ENCODE data around the gene PDE6A.
A peak's percentile ranks its signal among the peaks of the same experiment; 100 is the strongest.

Gene PDE6A

GRCh38 chr5:149944666-149945065, at the start of gene PDE6A:
PDE6A (minus strand) TSS chr5:149944793; CDS start chr5:149944673, 120 bp downstream.
- no peak for DNase-seq

DNA sequence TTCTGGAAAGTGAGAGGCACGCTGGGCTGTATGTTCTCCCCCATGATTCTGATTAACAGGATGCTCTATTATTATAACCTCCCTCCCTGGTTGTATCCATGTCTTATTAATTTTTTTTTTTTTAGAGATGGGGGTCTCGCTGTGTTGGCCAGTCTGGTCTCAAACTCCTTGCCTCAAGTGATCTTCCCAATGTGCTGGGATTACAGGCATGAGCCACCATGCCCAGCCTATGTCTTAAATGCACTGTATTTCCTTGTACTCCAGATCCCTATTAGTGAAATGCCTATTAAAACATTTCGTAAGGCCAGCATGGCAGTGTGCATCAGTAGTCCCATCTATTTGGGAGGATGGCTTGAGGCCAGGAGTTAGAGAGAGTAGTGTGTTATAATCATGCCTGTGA, 48.9 kb upstream of the PDE6A start:
- DNase-seq = no peak

DNA sequence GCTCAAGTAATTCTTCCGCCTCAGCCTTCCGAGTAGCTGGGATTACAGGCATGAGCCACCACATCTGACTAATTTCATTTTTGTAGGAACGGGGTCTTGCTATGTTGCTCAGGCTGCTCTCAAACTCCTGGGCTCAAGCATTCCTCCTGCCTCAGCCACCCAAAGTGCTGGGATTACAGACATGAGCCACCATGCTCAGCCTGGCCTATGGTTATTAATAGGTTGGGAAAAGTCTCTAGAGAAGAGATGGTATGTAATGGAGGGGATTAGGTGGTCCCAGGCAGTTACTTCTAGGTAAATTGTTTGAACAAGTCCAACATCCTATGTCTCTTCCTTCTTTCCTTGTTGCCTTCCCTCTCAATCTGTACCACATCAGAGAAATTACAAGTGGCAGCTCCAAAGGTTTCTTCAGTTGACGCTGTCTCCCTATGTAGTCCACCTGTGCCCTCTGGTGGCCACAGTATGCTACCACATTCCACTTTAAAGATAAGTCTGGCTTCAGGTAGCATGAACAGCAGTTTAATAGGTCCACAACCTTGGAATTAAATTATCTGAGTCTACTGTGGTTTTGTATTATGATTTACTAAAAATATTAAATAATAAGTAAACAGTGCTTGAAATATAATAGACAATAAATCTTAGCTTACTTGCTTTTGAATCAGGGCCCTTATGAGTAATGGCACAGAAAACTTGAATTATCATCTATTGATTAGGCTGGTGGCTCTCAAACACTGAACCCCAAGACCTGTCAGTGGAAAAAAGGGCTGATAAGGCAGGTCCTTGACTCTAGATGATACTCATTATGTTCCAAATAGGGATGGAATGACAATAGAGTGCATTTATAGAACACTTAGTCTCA, 46.2 kb upstream of the PDE6A start:
- DNase-seq = peak; percentile 73

- DNase-seq = no peak
Measured at GRCh38 chr5:149988126-149988525, 43.5 kb upstream of the PDE6A start.

GRCh38 chr5:149982505-149982904, 37.9 kb upstream of the PDE6A start:
- DNase-seq = no peak

GRCh38 chr5:149981206-149981605, 36.6 kb upstream of the PDE6A start:
- DNase-seq = no peak

DNA sequence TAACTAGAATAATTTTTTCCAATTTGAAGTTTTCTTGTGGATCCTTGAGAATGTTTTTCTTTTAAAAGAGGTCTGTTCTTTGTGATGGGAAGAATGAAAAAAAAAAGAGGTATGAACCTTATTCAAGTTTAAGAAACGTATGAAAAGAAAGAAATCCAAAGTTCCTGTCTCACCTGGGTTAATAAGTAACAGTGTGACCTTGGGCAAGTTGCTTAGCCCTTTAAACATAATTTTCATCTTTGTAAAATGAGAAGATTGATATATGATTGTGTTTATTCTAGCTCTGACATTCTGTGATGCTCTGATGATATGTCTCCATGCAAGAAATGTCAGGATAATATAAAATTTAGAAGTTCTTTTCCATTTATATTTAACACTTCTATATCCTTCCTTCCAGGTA, 35.3 kb upstream of the PDE6A start:
- DNase-seq = no peak

- no peak for DNase-seq
Measured at GRCh38 chr5:149975409-149975808, 30.8 kb upstream of the PDE6A start.

DNA sequence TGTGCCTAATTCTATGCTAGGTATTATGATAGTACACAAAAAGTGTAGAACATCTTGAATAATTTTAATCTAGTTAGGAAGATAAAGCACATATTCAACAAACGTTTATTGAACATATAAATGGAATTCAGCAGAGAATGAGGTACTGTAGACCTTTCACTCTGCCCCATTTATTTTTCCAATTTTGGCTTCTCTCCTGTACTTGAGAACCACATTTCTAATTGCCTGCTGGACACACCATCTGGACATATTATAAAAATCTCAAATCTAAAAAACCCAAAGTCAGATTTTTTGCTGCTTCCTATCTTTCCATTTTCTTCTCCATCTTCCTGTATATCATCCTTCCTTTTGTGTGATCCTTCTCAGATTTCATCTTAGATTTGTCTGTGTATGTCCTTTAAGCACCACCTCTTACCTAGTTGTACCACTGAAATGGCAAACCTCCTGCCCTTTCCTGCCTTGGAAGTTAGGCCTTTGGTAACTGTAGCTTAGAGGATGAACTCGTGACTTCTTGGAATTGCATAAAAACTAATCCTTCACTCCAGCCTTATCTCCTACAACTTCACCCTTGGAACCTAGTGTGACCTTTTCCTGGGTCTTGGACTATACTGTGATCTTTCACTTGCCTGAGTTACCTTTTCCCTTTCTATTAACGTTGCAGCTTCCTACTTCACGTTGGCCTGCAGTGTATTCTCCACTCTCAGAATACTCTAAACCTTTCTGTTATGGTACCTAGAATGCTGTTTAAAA, 24.8 kb upstream of the PDE6A start:
- DNase-seq = no peak

GRCh38 chr5:149966946-149967345, 22.4 kb upstream of the PDE6A start:
- DNase-seq = no peak

DNA sequence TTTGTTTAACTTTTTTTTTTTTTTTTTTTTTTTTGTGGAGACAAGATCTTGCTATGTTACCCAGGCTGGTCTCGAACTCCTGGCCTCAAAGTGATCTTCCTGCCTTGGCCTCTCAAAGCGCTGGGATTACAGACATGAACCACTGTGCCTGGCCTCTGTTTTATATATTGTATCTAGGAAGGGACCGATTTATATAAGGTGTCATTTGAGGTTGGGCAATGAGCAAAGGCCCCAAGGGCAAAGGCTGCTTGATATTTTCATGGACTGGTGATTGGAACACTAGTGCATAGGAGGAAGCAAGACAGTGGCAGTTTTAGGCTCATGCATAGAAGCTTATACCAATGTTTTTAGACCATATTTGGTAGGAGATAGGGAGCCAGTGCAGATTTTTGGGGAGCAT, 19.1 kb upstream of the PDE6A start:
- DNase-seq = no peak

DNA sequence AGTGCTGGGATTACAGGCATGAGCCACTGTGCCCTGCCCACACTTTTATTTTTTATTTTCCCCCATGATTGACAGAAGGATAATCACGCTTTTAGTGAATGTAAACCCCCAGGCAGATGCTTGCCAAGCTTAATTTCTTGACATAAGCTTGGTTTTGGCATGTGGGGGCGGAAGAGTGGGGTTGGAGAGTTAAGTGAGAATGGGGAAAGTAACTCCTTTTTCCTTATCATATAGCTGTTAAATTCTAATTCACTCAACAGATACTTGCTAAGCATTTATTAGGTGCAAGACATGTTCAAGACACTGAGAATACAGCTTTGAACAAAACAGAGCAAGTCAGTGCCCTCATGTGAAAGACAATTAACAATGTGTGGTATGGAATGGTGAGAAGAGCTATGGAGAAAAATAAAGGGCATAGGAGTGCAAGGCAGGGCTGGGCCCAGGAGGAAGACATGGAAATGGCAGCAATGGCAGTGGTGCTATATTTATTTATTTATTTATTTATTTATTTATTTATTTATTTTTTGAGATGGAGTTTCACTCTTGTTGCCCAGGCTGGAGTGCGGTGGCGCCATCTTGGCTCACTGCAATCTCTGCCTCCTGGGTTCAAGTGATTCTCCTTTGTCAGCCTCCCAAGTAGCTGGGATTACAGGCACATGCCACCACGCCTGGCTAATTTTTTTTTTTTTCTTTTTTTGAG, 18.2 kb upstream of the PDE6A start:
- no peak for DNase-seq

GRCh38 chr5:149961957-149962409, 17.4 kb upstream of the PDE6A start:
- DNase-seq = peak; percentile 14

DNA sequence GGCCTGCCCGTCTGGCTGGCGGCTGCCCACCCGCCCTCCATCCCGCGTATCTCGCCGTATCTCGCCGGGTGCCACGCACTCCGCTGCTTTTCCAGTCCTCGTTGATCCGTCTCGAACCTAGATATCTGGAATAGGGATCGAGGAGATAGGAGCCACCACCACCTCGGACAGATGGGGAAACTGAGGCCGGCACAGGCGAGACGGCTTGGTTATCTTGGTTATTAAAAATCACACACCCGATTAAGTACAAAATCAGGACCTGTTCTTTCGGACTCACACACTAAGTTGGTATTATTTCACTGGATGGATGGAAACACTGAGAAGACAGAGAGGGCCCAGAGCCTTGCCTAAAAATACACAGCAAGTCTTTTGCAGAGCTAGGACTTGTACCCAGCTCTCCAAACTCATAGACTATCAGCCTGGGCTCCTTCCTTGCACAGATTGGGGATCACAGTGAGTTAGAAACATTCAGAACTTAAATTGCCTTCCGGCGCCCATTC, 16.6 kb upstream of the PDE6A start:
- DNase-seq = no peak

DNA sequence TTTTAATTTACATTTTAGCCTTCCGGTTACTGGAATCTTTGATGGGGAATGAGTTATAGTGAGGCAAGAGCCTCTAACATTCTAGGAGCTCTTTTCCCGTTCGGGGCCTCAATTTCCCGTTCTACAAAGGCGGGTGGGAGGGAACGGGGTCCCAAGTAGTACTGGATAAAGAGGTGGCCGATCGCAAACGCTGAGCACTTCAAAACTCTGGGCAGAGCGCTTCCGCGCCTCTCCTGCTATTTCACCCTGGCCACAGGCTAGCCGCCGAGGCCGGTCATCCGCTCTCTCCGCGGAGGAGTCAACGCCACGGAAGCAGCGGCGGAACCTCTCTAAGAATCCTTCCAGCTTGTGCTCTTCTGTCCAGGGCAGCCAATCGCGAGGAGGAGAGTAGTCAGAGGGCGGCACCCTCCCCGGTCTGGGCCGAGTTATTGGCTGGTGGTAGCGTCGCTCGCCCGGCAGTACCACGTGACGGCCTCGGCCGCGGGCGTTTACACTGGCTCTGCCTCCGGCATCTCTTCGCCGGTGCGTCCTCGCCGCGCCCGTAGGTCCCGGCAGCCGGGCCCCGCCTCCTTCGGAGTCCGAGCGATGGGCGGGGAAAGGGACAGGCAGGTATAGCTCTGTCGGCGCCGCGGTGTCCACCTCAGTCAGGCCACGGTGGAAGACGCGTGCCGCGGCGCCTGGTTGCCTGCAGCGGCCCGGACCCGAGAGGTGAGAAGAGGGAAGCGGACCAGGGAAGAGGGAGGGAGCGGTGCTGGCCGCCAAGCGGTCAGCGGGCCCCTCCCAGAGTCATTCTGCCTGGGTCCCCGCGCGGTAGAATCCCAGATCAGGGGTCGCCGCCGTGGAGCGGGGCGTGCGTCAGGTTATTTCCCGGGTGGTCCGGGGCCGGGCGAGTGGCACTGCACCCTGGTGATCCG, 15.9 kb upstream of the PDE6A start, which contains the start of gene SLC26A2:
Gene SLC26A2, plus strand, starts transcription at position 487 of the 914 bp plus-strand sequence. CDS start 16,895 bp downstream, outside the sequence.
- DNase-seq = peak; percentile 94

DNA sequence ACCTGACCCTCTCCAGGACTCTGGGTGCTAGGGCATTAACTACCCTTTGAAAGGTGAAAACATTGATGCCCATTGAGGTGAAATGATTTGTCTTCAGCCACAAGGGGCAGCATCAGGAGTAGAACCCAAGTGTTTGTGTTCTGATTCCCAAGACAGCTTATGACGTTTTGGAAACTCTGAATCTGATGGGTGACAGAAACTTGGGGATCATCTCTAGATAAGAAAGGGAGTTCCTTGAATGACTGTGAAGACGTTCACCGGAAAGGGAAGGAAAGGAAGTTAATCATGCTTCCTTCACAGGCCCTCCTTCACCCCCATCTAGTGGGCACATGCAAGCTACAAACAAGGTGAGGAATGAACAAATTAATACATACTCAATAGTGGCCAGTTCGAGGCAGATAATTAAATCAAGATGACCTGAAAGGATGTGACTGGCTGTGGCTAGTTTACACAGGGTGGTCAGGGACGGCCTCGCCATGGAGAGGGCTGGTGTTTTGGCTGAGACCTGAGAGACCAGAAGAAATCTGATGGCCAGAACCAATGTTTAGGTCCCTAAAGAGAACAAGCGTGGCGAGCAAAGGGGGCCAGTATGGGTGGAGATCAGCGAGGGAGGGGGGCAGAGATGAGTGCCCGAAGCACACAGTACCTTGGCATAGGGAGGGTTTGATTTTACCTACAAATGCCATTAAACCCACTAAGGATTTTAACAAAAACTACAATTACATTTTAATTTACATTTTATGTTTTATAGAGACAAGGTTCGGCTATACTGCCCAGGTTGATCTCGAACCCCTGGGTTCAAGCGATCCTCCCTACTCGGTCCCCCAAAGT, 15.0 kb upstream of the PDE6A start:
- DNase-seq = peak; percentile 75

DNA sequence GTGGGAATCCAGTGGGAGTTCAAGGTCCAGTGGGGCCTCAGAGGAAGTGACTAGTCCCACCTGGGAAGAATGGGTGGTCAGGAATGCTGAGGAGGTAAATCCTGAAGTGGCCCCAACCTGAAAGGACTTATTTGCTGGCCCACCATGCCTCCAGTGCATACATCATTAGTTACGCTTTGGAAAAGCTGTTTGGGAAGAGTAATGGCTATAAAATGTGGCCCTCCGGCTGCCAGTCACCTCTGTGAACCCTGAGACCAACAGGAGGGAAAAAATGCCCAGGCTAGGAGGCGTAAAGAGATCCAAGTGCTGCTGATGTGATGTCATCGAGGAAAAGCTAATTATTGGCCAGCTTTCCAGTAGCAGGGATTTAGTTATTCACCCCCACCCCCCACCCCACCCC, 13.3 kb upstream of the PDE6A start:
- DNase-seq = no peak

- DNase-seq = no peak
Measured at GRCh38 chr5:149956685-149957084, 12.1 kb upstream of the PDE6A start.

GRCh38 chr5:149954798-149955197, 10.2 kb upstream of the PDE6A start:
- DNase-seq = no peak

- DNase-seq = no peak
Measured at GRCh38 chr5:149953436-149954121, 9.0 kb upstream of the PDE6A start.
